ENCODE measurements around the gene QSOX2. TPM values are rescaled to one million over a fixed set of nuclear protein-coding genes. Genes with fewer than 3 reads are reported as not detected.

Gene QSOX2
- total RNA-seq, 1 donor = 11.0 TPM

GRCh38 chr9:136225366-136225747, 20.3 kb downstream of the QSOX2 start:
- DNase-seq (ENCODE audit: low read depth in 2 of 3, low spot score in 2 of 3) = no peak

DNA sequence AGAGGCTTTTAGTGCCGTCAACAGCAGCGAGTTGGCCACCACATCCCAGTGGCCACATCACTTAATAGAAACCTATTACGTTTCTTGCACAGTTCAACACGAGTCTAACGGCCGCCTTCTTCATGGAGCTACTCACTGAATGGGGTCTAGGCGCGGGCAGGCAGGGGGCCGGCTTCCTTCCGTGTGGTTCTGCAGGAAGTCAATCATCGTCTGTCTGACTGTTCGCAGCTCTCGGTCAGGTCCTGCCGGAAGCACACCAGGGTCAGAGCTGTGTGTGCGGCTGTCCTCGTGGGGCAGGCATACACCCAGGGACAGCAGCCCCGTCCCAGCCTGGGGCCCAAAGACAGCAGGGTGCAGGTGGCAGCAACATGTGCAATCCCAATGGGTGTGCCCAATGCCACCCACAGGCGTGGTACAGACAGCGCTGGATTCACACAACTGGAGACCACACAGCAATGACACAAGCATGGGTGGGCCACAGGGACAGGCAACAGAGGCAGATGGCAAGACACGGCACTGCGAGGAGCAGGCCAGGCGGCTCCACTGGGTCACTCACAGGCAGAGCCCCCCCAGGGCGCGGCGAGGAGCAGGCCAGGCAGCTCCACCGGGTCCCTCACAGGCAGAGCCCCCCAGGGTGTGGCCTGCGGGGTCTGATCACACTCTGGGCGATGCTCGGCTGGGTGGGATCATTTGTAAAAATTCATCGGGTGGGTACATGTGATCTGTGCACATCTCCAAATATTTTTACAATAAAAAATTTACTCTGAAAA, 21.6 kb downstream of the QSOX2 start:
- DNase-seq (ENCODE audit: low read depth in 2 of 3, low spot score in 2 of 3) = no peak

GRCh38 chr9:136222906-136223285, 22.7 kb downstream of the QSOX2 start:
- DNase-seq (ENCODE audit: low read depth in 2 of 3, low spot score in 2 of 3) = no peak

- DNase-seq (ENCODE audit: low read depth in 2 of 3, low spot score in 2 of 3) = no peak
These were observed 23.3 kb downstream of the QSOX2 start for GRCh38 chr9:136222166-136222905.

DNA sequence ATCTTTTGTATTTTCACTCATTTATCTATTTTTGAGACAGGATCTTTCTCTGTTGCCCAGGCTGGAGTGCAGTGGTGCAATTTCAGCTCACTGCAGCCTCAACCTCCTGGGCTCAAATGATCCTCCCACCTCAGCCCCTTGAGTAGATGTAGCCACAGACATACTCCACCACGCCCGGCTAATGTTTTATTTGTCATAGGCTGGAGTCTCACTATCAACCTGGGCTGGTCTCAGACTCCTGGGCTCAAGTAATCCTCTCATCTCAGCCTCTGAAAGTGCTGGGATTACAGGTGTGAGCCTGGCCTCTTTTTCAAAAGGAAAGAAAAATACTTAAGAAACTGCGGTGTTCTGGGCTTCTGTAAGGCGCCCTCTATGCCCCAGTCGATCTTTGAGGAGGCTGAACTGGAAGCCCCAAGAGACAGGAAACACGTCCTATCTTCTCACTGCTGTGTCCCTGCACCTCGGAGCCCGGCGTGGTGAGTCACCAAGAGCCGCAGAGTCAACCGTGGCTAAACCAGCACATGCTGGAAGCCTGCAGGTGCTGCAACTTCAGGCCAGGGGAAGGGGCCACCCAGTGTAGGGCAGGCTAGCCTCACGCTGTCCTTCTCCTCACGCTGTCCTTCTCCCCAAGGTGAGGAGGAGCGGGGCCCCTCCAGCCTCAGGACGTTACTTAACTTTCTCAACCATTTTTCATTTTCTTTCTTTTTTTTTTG, 25.4 kb downstream of the QSOX2 start:
- no peak for DNase-seq (ENCODE audit: low read depth in 2 of 3, low spot score in 2 of 3)

GRCh38 chr9:136219276-136219675, 26.3 kb downstream of the QSOX2 start:
- DNase-seq (ENCODE audit: low read depth in 2 of 3, low spot score in 2 of 3) = no peak

DNA sequence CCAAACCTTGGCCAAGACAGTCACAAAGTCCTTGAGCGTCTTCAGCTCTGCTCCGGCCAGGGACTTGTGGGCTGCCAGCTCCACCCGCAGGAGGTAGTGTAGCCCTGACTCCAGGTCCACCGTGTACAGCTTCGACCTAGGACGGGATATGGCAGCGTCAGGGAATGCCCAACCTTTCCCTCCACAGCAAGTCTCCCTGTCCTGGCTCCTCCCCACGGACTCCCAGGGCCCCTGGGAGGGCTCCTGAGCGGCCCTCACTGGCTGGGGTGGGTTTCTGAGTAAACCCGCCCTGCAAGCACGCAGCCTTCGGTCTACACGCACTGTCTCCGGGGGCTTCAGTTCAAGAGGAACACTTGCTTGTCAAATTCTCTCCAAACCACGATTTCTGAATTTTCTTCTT, 26.9 kb downstream of the QSOX2 start:
- no peak for DNase-seq (ENCODE audit: low read depth in 2 of 3, low spot score in 2 of 3)

- no peak for DNase-seq (ENCODE audit: low read depth in 2 of 3, low spot score in 2 of 3)
These were observed 27.3 kb downstream of the QSOX2 start for GRCh38 chr9:136218271-136218670.

DNA sequence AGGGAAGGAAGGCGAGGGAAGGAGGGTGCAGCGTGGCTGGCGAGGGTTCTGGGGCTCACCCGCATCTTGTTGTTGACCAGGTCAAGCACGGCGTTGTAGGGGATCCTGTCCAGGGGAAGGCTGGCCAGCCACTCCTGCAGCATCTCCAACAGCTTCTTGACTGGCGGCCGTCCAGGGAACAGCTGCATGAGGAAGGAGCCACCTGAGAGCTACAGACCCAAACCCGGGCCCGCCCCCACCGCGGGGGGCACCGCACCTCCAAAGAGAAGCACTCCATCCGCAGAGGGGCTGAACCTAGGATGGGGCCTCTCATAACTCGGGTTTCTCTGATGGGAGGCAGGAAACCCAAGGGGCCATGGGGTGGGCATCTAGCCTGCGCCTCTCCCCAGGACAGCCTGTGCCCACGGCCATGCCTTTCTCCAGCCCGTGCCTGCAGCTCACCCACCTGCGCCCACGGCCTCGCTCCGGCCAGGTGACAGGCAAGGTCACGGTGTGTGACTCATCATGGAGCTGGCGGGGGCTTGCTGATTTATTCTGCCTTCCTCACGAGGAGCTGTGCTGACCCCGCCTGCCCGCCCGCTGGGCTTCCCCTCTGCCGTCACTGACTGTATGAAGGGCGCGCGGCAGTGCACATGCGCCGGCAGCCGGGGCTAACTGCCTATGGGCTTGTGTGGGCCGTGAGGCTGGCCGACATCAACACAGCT, 28.9 kb downstream of the QSOX2 start:
- no peak for DNase-seq (ENCODE audit: low read depth in 2 of 3, low spot score in 2 of 3)

- DNase-seq (ENCODE audit: low read depth in 2 of 3, low spot score in 2 of 3) = no peak
These were observed 31.9 kb downstream of the QSOX2 start for GRCh38 chr9:136213733-136214132.

DNA sequence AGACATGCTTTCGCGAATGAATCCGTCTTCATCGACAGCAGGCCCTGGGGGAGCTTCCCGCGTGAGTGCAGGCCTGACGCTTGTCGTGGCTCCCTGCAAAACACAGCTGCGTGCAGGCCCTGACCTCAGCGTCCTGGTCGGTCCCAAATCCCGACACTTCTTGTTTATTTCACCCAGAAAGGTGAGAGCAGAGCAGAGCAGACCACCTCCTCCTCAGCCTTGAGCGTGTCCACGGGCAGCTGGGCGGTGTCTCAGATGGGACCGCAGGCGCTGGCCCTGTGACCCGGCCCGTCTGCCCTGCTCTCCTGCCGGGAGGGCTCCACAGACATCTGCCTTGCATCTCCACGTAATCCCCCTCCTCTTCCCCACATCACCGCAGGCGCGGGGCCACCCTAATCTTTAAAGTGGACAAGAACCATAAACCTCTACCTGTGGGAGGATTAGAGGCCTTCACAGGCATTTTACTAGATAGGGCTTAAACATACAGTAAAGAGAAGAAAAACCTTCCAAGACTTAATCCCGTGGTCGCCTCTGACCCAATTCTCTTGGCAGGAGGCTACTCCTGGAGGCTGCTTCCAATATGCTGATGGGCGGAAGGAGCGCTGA, 33.2 kb downstream of the QSOX2 start:
- no peak for DNase-seq (ENCODE audit: low read depth in 2 of 3, low spot score in 2 of 3)

- DNase-seq (ENCODE audit: low read depth in 2 of 3, low spot score in 2 of 3) = no peak
These were observed 33.9 kb downstream of the QSOX2 start for GRCh38 chr9:136211441-136212344.

DNA sequence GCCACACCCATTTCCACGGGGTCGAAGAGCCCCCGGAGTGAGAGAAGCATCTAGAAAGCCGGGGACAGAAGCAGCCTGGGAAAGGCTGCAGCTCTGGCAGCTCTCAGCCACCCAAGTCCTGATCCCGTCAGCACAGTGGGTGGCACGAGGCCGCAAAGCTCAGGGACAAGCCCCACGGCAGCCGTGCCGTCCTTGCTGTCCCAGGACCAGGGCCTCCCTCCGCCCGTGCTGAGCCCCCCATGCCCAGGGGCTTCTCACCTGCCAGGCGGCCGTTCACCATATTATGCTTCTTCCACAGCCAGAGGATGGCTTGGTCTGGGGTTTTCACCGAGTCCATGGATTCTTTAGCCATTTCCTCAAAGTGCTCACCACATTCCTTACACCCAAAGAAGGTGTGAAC, 34.6 kb downstream of the QSOX2 start:
- DNase-seq (ENCODE audit: low read depth in 2 of 3, low spot score in 2 of 3) = no peak

- no peak for DNase-seq (ENCODE audit: low read depth in 2 of 3, low spot score in 2 of 3)
These were observed 35.3 kb downstream of the QSOX2 start for GRCh38 chr9:136210276-136210675.

- no peak for DNase-seq (ENCODE audit: low read depth in 2 of 3, low spot score in 2 of 3)
These were observed 35.8 kb downstream of the QSOX2 start for GRCh38 chr9:136209786-136210185.

GRCh38 chr9:136209232-136209631, 36.4 kb downstream of the QSOX2 start:
- no peak for DNase-seq (ENCODE audit: low read depth in 2 of 3, low spot score in 2 of 3)

DNA sequence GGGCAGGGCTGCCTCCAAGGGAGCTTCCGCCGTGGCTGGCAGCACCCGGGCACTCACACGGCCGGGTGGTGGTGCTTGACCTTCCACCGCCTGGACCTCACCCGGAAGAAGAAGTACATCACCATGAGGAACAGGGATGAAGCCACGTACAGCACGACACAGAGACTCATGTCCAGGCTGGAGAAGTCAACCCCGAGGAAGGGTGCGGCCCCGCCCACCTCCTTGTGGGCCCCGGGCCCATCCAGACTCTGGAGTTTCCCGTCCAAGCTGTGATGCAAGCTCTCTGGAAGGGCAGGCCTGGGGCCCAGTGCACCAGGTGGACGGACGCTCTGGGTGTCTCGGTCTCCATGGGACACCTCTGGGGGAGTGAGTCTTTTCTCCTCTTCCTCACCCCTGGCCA, 36.9 kb downstream of the QSOX2 start:
- no peak for DNase-seq (ENCODE audit: low read depth in 2 of 3, low spot score in 2 of 3)

DNA sequence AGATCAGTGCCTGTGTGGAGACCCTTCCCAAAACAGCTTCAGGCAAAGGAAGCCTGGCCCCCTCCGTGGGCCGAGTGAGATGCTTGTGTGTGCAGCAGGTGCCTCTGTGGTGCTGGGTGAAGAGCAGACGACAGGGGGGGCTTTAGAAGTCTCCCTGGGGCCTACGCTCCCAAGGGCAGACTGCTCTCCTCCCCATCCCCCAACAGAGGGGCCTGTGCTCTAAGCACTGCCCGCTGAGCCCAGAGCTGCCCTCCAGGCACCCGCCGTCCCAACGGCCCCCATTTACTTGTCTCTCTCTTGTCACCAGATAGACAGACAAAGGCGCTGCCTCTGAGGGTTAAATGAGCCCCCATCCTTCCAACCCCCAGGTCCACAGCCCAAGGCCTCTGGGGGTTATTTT, 38.0 kb downstream of the QSOX2 start:
- DNase-seq (ENCODE audit: low read depth in 2 of 3, low spot score in 2 of 3) = no peak

DNA sequence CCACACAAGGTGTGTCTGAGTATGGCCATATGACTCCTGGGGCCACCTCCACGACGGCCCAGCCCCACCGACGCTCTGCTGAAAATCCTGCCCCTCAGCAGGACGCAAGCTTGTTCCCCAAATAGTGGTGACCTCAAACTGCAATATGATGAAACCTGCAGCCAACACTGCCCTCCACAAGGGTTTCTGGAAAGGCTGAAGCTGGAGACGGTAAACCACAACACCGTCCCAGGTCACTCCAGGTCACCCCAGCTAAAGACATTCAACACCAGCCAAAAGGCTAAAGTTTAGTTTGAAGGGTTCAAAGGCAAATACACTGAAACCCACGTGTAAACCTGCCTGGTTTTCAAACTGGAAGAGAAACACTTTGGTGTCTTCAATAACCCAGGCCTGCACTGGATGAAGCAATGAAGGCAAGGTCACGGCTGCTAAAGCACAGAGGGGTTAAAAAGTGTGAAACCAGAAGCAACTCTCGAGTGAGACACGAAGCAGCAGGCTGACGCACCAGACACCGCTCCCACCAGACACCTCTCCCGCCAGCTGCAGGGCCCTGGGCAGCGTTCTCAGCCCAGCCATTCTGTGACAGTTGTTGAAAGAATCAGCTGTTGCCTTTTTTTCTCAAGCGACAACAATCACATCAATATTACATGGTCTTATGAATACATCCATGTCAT, 38.9 kb downstream of the QSOX2 start:
- no peak for DNase-seq (ENCODE audit: low read depth in 2 of 3, low spot score in 2 of 3)

All from hematopoietic multipotent progenitor cell (in vitro differentiated cells).